ENCODE results near the gene RBM17.
"Not testable (repeated sequence)": the region's sequence is repeated elsewhere in the genome, so short reads cannot be mapped to it uniquely, and the experiment has no call there.

The RBM17 gene

GRCh38 chr10:6114805-6115341, 26.0 kb downstream of the RBM17 start:
- DNase-seq: no peak

GRCh38 chr10:6115411-6115810, 26.6 kb downstream of the RBM17 start:
- DNase-seq: no peak

DNA sequence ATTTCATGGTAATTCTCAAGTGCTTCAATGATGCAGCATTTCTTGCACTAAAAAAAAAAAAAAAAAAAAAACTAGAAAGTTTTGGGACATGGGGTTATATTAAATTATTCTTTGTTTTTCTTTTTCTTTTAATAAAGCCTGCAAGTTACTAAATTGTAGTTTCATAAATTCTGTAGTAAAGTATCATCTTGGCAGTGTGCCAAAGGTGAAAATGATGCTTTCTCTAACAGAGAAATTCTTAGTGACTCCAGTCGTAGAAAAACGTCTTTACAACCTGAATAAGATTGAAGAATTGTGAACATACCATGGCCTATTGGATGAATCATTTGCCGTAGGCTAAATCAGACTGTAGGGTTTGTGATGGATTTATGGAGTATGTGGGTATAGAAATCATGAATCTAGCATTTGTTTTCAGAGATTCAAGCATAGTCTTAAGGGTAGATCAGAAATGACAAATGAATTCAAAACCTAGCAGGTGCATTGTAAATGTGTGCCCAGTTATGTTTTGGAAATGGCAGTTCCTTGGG, 27.1 kb downstream of the RBM17 start:
- no peak for DNase-seq

DNA sequence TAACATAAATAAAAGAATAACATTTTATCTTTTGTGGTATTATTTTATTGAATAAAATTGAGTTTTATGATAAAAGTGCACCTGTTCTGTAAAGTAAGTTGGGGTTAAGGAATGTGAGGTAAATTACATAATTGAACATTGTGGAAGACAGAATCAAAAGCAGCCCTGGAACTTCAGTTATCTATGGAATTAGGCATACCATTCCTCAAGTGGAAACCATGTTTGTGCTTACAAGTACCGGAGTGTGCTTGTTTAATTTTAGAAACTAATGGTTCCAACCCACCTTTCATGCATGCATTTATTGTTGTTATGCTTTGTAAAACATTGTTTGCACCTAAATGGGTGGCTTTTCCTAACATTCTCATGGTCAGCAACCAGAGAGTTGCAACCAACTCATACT, 28.0 kb downstream of the RBM17 start:
- DNase-seq: no peak

GRCh38 chr10:6117711-6118110, 28.9 kb downstream of the RBM17 start:
- DNase-seq: no peak

- no peak for DNase-seq
Observed at GRCh38 chr10:6119423-6119822, 30.6 kb downstream of the RBM17 start.

DNA sequence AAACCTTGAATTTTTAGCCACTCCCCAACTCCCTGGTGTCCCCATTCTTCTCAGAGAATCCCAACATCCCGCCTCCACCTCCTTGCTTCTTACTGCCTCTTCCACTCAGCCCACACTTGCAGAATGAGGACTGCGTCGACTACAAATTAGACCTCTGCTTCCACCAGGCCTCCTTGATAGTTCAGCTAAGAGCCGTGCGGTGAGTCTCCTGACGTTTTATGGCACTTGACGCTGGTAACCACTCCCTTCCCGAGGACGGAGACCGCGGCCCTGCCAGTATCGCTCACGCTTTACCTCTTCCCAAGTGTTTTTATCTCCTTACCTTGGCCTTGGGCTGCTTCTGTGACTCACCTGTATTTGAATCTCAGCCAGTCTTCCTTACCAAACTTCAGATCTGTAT, 31.1 kb downstream of the RBM17 start:
- DNase-seq: no peak

- peak; percentile 15 for DNase-seq
Observed at GRCh38 chr10:6120691-6121090, 31.9 kb downstream of the RBM17 start.

DNA sequence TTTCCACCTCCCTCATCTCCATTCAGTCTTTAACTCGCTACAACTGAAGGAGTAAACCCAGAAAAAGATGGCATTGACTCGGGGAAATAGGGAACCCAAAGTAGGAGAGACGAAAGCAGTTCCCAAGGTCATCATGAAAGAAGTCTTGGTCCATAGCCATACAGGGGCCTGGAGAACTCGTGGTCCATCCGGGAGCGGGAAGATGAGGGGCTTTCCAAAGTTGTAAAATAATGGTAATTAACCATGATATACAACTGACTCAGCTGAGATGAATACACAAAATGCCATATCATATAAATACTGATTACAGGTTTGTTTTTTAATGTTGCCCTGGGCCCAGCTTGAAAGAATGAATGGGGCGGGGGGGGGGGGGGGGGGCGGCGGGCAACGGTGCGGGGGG, 32.3 kb downstream of the RBM17 start:
- no peak for DNase-seq

DNA sequence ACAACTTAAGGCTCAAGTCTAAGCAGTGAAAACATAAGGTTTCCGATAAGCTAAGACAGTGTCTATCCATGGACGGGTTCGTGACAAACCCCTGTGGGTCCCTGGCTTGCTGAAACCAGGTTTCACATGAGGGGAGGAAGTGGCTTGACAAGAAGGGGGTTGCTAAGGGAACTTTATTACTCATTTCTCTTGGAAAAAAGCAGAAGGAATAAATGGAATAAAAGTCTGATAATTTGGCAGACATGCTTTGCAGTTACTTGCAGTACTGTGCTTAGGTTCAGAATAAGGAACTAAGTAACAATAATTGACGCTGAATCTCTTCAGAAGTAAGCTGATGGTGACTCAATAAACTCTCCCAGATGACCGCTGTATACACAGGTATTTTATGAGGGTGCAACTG, 34.7 kb downstream of the RBM17 start:
- DNase-seq: peak; percentile 83

DNA sequence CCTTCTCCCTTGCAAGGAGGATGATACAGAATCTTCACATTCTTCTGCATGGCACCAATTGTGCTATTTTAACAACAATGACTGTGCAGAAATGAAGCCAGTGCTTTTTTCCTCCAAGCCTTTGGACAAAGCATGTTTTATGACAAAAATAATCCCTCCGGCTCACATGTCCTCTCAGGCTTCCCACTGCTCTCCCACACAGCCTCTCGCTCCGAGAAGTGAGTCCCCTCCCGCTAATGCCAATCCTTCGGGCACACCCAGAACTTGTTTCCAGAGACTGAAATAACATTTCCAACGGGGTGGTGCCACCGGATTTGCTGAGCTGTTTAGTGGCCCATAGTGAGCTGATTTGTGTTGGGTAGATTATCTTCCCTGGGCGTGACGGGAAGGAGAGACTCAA, 35.8 kb downstream of the RBM17 start:
- DNase-seq: no peak

GRCh38 chr10:6127461-6127860, 38.6 kb downstream of the RBM17 start:
- not testable (repeated sequence) for DNase-seq

DNA sequence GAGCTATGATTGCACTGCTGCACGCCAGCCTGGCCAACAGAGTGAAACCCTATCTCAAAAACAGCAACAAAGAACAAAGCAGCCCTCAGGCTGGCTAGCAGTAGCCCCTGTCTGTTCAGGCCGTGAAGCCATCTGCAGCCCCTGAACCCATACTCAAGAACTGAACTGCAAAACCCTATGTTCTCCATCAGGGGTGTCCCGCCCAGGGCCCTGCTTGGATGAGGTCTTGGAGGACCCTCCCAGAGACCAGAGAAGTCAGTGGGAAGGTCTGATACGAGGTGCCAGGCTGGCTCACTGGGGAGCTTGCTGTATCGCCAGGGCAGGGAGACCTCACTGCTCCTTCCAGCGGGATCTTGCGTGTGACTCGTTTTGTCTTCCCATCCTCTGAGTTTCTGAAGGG, 39.3 kb downstream of the RBM17 start:
- DNase-seq: no peak

- DNase-seq: peak; percentile 91
Observed at GRCh38 chr10:6128591-6129251, 39.9 kb downstream of the RBM17 start.

- DNase-seq: no peak
Observed at GRCh38 chr10:6130848-6131470, 42.1 kb downstream of the RBM17 start.

GRCh38 chr10:6133331-6134098, 44.7 kb downstream of the RBM17 start:
- no peak for DNase-seq

GRCh38 chr10:6134099-6134823, 45.4 kb downstream of the RBM17 start:
- no peak for DNase-seq

DNA sequence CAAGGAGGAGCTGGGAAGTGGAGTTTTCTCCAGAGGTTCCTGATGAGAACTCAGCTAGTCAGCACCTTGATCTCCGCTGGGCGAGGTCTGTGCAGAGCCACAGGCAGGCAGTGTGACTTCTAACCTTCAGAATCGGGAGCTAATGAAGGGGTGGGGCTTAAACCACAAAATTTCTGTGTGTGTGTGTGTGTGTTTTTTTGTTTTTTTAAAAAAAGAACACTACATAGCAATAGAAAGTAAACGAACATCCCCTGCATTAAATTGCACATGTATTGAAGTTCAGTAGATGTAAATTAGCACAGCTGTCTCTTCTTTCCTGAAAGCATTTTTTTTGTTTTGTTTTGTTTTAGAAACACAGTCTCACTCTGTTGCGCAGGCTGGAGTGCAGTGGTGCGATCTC, 46.2 kb downstream of the RBM17 start:
- no peak for DNase-seq

- no peak for DNase-seq
Observed at GRCh38 chr10:6135589-6136168, 46.8 kb downstream of the RBM17 start.

DNA sequence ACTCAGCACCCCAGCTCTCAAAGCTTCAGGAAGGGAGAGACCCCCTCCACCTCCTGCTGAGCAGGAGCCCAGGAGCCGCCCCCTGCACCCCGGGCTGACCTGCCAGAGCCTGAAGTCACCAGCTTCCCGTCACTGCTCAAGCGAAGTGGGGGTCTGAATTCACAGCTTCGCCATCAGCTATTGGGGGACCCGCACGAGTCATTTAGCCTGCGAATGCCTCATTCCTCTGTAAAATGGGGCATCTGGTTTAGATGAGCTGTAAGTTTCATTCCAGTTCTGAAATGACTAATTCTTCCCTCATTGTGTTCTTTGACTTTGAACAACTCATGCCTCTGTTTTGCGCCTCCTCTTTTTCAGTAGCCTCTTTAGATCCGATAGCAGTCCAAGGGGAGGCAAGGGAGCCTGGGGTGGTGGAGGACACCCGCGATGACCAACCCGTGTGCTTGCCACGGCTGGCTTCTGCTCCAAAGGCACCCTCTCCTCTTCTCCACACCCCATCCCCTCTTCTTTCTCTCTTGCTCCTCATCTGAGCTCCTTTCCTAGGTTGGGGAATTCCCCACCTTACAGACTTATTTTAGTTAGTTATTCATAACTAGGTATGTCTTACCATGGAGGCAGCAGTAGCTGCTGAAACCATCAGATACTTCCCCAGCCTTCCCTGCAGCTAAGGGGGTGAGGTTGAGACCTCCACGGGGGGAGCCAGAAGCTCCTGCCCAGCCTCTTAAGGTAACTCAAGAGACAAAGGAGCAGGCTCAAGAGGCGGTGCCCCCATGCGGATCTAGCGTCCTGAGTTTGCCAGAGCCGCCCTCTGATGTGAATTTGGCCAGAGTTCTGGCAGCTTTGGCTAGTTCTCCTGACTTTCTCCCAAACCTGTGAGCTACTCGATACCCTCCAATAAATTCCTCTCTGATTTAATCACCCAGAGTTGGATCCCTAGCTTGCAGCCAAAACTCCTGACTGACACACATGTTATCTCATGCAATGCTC, 47.7 kb downstream of the RBM17 start:
- peak; percentile 23 for DNase-seq

DNA sequence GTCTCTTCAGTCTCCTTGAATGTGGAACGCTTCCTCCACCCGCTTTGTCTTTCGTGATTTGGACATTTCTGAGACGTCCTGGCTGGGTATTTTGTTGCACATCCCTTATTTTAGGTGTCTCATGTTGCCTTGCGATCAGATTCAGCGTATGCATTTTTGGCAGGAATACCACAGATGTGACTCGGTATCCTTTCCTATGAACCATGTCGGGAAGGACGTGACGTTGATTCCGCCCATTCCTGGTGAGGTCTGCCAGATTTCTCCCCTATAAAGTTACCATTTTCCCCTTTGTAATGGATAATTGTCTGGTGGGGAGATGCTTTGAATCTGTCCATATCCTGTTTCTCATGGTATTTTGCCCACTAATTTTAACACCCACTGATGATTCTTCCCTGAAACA, 49.6 kb downstream of the RBM17 start:
- DNase-seq: no peak

Data from MV-4-11 (cell line).